K562 (cell line): ENCODE data around the gene CHAC1. TPM values are rescaled to one million over a fixed set of nuclear protein-coding genes. Genes with fewer than 3 reads are reported as not detected.

Experiments used
- ARID2 ChIP-seq: fragments of 450-650 bp; IDR thresholded peaks from 2 replicates; pipeline ENCODE4 v1.6.1; 2017; ENCODE audit warnings: antibody characterized with exemption, mild to moderate bottlenecking
- BRD9 ChIP-seq: fragments of 450-650 bp; IDR thresholded peaks from 2 replicates; pipeline ENCODE4 v1.6.1; 2018; ENCODE audit warnings: low read depth; ENCODE audit not compliant: partially characterized antibody
- HNRNPLL ChIP-seq: fragments of 200-400 bp; formaldehyde crosslinking; IDR thresholded peaks from 2 replicates; pipeline ENCODE4 v1.6.1; 2017; ENCODE audit warnings: low read length, low read depth, mild to moderate bottlenecking; ENCODE audit not compliant: poor library complexity, severe bottlenecking
- L3MBTL2 ChIP-seq: fragments of 450-650 bp; IDR thresholded peaks from 2 replicates; pipeline ENCODE4 v1.6.1; 2016; ENCODE audit warnings: mild to moderate bottlenecking, moderate library complexity
- NR3C1 ChIP-seq: sonication (generic); formaldehyde crosslinking; IDR thresholded peaks from 2 replicates; pipeline ENCODE4 v1.8.1; 2022; ENCODE audit warnings: missing genetic modification reagents
- PHB ChIP-seq: fragments of 250-450 bp; sonication (Bioruptor Pico); IDR thresholded peaks from 2 replicates; pipeline ENCODE4 v1.5.0; 2021
- PTRF ChIP-seq: fragments of 450-650 bp; IDR thresholded peaks from 2 replicates; pipeline ENCODE4 v1.6.1; 2016; ENCODE audit warnings: mild to moderate bottlenecking, missing genetic modification characterization, missing compliant biosample characterization
- RNF2 ChIP-seq: sonication (generic); IDR thresholded peaks from 2 replicates; pipeline ENCODE4 v1.6.1; 2016
- SMAD3 ChIP-seq: fragments of 450-650 bp; formaldehyde crosslinking; conservative IDR thresholded peaks from 2 replicates; pipeline ENCODE4 v1.4.0; 2020; ENCODE audit warnings: mild to moderate bottlenecking
- TAF7 ChIP-seq: fragments of 450-650 bp; IDR thresholded peaks from 2 replicates; pipeline ENCODE4 v1.6.1; 2016; ENCODE audit warnings: missing genetic modification characterization, missing compliant biosample characterization
- ZNF212 ChIP-seq: fragments of 450-650 bp; formaldehyde crosslinking; IDR thresholded peaks from 2 replicates; pipeline ENCODE4 v1.4.0; 2020; ENCODE audit warnings: mild to moderate bottlenecking
- ZNF23 ChIP-seq: fragments of 250-450 bp; sonication (Bioruptor Pico); IDR thresholded peaks from 2 replicates; pipeline ENCODE4 v1.4.0; 2020; ENCODE audit warnings: mild to moderate bottlenecking
- ZNF24 ChIP-seq: fragments of 450-650 bp; IDR thresholded peaks from 2 replicates; pipeline ENCODE4 v1.6.1; 2016
- ZNF699 ChIP-seq: fragments of 250-450 bp; sonication (Bioruptor Pico); IDR thresholded peaks from 2 replicates; pipeline ENCODE4 v1.8.0; 2021; ENCODE audit warnings: mild to moderate bottlenecking, moderate library complexity; ENCODE audit not compliant: insufficient replicate concordance
- ZNF77 ChIP-seq: fragments of 250-450 bp; sonication (Bioruptor Pico); IDR thresholded peaks from 2 replicates; pipeline ENCODE4 v1.5.0; 2020
- ZZZ3 ChIP-seq: fragments of 450-650 bp; IDR thresholded peaks from 2 replicates; pipeline ENCODE4 v1.6.1; 2016; ENCODE audit warnings: antibody characterized with exemption, mild to moderate bottlenecking, moderate library complexity
- polyA plus RNA-seq, 8 experiments: library from polyadenylated mRNA; depleted of rRNA in 4 of 8; stranded (reverse) in 5 of 8; unstranded in 3 of 8; fragments of >200 nt; fragmentation: Nextera tagmentation in 2 of 8; fragmentation: Illumina TruSeq in 1 of 8; extraction: Ambion mirVana in 2 of 8; extraction: Trizol in 1 of 8; gene quantifications; 2 replicates each; pipeline versions ENCODE4 v1.2.1 to v1.2.3, GENCODE V29; 2011 to 2014; ENCODE audit warnings: inconsistent platforms in 1 of 8, missing spikeins in 1 of 8
- total RNA-seq, 7 experiments: library from RNA; depleted of rRNA in 6 of 7; stranded (reverse); fragments of >200 nt in 6 of 7; fragmentation: Illumina TruSeq in 2 of 7; extraction: Trizol in 2 of 7; gene quantifications; 2 replicates each; pipeline versions ENCODE4 v1.2.1 to v1.2.3, GENCODE V29; 2011 to 2021; ENCODE audit warnings: low replicate concordance in 1 of 7
- TF ChIP-seq, protein P1 (sequence below), 2 experiments: fragments of 450-650 bp; IDR thresholded peaks; 2 replicates each; pipeline ENCODE4 v1.6.1; 2016; ENCODE audit warnings: mild to moderate bottlenecking in 2 of 2, borderline replicate concordance in 1 of 2, low read depth in 1 of 2, moderate library complexity in 1 of 2
- TF ChIP-seq, protein P2 (sequence below): fragments of 450-650 bp; formaldehyde crosslinking; conservative IDR thresholded peaks from 2 replicates; pipeline ENCODE4 v1.4.0; 2022; ENCODE audit warnings: mild to moderate bottlenecking, missing genetic modification characterization
- TF ChIP-seq, protein P3 (sequence below): fragments of 450-650 bp; IDR thresholded peaks from one replicate; pipeline ENCODE4 v1.6.1; 2018; ENCODE audit warnings: mild to moderate bottlenecking, moderate library complexity; ENCODE audit not compliant: partially characterized antibody

Gene CHAC1
- total and polyA plus RNA-seq, 9 of the 15 experiments (the other 6 are each of a cell fraction or from before 2014, with no cell fraction given): 0.47 to 39.0 (median 7.5) TPM

DNA sequence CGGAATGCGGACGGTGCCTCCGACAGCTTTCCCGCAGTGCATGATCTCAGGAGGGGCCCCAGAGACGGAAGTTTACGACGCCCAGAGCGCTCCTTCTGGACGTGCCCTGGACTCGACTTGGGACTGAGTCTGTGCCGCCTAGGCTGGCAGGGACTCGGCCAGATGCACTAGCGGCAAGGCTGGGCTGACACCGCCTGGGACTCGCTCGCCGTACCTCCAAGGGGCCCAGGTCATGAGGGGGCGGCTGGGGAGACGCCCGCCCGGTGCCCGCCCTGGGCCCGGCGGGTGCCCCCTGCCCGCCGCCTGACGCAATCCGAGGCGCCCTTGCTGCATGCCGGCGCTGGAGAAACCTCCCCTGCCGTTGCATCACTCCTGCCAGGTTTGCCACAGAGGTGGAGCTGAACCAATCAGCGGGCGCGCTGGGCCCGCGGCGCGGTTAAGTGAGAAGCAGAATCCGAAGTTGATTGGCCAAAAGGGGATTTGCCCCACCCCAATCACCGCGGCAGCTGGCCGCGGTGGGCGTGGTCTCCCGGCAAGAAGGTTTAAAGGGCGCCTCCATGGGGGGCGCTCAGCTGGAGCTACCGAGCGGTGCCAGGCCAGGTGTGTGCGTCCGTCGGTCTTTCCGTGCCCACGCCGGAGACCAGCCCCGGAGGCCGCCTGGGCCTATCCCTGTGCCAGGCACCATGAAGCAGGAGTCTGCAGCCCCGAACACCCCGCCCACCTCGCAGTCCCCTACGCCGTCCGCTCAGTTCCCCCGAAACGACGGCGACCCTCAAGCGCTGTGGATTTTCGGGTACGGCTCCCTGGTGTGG, at the start of gene CHAC1 (continued):
- TF ChIP-seq ZZZ3 (no peak), ZNF24 (no peak), PTRF (tag) (no peak), PHB (CRISPR knock-in tag) (0 out of 2 replicates have a peak, but pooled peaks have one; percentile 66), TAF7 (tag) (no peak), BRD9 (no peak), RNF2 (no peak), SMAD3 (CRISPR knock-in tag) (no peak), HNRNPLL (peak; percentile 18), ZNF23 (no peak), ZNF212 (no peak), ZNF77 (CRISPR knock-in tag) (no peak), ZNF699 (no peak), ARID2 (no peak), L3MBTL2 (peak; percentile 72; the same call in 1 of the 2 replicates), NR3C1 (CRISPR knock-in tag) (no peak)
- TF ChIP-seq, protein P1, sequence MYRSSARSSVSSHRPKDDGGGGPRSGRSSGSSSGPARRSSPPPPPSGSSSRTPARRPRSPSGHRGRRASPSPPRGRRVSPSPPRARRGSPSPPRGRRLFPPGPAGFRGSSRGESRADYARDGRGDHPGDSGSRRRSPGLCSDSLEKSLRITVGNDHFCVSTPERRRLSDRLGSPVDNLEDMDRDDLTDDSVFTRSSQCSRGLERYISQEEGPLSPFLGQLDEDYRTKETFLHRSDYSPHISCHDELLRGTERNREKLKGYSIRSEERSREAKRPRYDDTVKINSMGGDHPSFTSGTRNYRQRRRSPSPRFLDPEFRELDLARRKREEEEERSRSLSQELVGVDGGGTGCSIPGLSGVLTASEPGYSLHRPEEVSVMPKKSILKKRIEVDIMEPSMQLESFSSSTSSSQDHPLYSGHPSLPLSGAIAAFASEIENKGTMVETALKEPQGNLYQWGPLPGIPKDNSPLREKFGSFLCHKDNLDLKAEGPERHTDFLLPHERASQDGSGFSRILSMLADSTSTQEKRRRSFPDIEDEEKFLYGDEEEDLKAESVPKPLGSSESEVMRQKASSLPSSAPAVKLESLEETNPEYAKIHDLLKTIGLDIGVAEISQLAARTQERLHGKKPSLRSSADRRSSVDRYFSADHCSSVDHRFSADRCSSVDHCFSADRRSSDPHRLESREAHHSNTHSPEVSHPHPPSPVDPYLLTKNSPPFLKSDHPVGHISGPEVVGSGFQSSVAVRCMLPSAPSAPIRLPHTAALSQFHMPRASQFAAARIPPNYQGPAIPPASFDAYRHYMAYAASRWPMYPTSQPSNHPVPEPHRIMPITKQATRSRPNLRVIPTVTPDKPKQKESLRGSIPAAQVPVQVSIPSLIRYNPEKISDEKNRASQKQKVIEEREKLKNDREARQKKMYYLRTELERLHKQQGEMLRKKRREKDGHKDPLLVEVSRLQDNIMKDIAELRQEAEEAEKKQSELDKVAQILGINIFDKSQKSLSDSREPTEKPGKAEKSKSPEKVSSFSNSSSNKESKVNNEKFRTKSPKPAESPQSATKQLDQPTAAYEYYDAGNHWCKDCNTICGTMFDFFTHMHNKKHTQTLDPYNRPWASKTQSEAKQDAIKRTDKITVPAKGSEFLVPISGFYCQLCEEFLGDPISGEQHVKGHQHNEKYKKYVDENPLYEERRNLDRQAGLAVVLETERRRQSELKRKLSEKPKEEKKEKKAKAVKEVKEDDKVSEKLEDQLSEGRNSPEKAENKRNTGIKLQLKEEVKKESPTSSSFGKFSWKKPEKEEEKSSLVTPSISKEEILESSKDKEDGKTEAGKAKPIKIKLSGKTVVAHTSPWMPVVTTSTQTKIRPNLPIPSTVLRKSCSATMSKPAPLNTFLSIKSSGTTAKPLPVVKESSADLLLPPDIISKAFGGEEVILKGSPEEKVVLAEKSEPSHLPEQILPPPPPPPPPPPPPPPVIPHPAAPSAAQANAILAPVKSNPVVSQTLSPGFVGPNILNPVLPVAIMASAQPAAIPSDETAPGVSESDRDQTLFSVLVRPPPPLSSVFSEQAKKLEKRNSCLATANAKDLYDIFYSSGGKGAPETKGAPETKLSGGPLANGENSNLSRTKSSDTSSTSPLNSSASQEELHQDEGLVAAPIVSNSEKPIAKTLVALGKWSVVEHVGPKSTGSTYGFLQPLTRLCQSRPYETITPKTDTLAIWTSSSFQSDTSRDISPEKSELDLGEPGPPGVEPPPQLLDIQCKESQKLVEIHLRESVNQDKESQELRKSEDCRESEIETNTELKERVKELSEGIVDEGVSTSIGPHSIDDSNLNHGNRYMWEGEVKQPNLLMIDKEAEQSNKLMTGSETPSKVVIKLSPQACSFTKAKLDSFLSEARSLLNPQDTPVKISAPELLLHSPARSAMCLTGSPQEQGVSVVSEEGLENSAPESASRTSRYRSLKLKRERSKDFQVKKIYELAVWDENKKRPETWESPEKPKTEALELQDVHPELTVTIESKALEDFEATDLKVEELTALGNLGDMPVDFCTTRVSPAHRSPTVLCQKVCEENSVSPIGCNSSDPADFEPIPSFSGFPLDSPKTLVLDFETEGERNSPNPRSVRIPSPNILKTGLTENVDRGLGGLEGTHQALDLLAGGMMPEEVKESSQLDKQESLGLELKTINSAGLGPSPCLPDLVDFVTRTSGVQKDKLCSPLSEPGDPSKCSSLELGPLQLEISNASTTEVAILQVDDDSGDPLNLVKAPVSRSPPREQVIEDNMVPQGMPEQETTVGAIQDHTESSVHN (IDR thresholded peaks at IDR 0.05; ENCODE audit: borderline replicate concordance in 1 of 2, low read depth in 1 of 2): no peak
- TF ChIP-seq, protein P2, sequence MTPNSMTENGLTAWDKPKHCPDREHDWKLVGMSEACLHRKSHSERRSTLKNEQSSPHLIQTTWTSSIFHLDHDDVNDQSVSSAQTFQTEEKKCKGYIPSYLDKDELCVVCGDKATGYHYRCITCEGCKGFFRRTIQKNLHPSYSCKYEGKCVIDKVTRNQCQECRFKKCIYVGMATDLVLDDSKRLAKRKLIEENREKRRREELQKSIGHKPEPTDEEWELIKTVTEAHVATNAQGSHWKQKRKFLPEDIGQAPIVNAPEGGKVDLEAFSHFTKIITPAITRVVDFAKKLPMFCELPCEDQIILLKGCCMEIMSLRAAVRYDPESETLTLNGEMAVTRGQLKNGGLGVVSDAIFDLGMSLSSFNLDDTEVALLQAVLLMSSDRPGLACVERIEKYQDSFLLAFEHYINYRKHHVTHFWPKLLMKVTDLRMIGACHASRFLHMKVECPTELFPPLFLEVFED: no peak
- TF ChIP-seq, protein P3, sequence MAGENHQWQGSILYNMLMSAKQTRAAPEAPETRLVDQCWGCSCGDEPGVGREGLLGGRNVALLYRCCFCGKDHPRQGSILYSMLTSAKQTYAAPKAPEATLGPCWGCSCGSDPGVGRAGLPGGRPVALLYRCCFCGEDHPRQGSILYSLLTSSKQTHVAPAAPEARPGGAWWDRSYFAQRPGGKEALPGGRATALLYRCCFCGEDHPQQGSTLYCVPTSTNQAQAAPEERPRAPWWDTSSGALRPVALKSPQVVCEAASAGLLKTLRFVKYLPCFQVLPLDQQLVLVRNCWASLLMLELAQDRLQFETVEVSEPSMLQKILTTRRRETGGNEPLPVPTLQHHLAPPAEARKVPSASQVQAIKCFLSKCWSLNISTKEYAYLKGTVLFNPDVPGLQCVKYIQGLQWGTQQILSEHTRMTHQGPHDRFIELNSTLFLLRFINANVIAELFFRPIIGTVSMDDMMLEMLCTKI: no peak
